ENCODE results near the gene EXD3.

Gene EXD3

GRCh38 chr9:137313326-137313936 is 109.5 kb downstream of the EXD3 start:
- DNase-seq, result no peak

GRCh38 chr9:137312852-137313325 is 110.1 kb downstream of the EXD3 start:
- DNase-seq, result no peak

GRCh38 chr9:137311986-137312851 is 110.7 kb downstream of the EXD3 start:
- no peak for DNase-seq

GRCh38 chr9:137311171-137311985 is 111.6 kb downstream of the EXD3 start:
- DNase-seq, result peak; percentile 58

GRCh38 chr9:137310189-137311052 is 112.5 kb downstream of the EXD3 start:
- peak; percentile 20 for DNase-seq

GRCh38 chr9:137309368-137310188 is 113.4 kb downstream of the EXD3 start:
- no peak for DNase-seq

- peak; percentile 73 for DNase-seq
Measured at GRCh38 chr9:137308057-137308619, 114.8 kb downstream of the EXD3 start.

GRCh38 chr9:137307255-137308056 is 115.5 kb downstream of the EXD3 start:
- no peak for DNase-seq

- DNase-seq, result peak; percentile 16
Measured at GRCh38 chr9:137306850-137307254, 116.1 kb downstream of the EXD3 start.

GRCh38 chr9:137306066-137306849 is 116.7 kb downstream of the EXD3 start:
- no peak for DNase-seq

GRCh38 chr9:137305798-137306065 is 117.2 kb downstream of the EXD3 start:
- no peak for DNase-seq

- DNase-seq, result no peak
Measured at GRCh38 chr9:137305060-137305797, 117.7 kb downstream of the EXD3 start.

- no peak for DNase-seq
Measured at GRCh38 chr9:137304383-137305059, 118.4 kb downstream of the EXD3 start.

GRCh38 chr9:137303893-137304382 is 119.0 kb downstream of the EXD3 start:
- no peak for DNase-seq

- DNase-seq, result no peak
Measured at GRCh38 chr9:137303151-137303892, 119.6 kb downstream of the EXD3 start.

- peak; percentile 84 for DNase-seq
Measured at GRCh38 chr9:137302449-137303150, 120.4 kb downstream of the EXD3 start.

- DNase-seq, result peak; percentile 87
Measured at GRCh38 chr9:137302118-137302448, 120.9 kb downstream of the EXD3 start, which contains the start of gene NRARP. Gene NRARP, minus strand, starts transcription at chr9:137302271. Its CDS starts 343 bp downstream, at chr9:137301928.
